T follicular helper cell (primary cell): ENCODE measurements around the gene PLXNA4.

Experiments used
- DNase-seq: peaks from one replicate; pipeline ENCODE4 v3.0.0-alpha.2; 2020; ENCODE audit warnings: low read depth

PLXNA4 gene

DNA sequence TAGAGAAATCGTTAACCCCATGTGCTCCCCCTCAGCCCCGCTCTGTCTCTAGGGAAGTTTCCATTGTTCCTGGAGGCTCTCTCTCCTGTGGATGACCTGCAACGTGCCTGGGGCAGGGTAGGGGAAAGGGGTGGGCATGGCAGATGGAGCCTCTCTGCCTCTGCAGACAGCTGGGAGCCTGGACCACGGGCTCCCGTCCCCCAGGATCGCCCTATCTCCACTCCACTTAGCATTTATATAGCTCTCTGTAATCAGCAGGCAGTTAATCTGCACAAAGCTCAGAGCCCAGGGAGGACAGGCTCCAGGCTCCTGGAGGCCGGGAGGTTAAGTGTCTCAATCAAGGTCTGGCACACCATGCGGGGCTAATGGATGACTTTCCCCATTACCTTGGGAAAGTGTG lies 369.7 kb downstream of the PLXNA4 start:
- no peak for DNase-seq

- no peak for DNase-seq
Measured at GRCh38 chr7:132205509-132205908, 370.8 kb downstream of the PLXNA4 start.

DNA sequence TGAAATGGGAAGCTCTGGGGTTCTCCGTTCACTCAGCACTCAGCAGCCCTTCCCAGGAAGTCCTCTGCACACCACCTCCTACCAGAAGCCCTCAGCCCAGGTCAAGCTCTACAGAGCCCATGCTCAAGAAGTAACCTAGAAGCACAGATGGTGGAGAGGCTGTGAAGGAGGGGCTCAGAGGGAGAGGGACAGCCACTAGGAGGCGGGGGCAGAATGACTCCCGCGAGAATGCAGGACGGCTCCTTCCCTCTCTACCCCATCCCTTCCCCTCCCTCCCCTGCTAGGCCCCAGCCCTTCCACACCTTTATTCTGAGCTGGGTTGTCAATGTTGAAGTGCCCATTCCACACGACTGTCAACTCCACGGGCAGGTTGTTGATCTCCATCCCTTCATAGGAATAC lies 373.2 kb downstream of the PLXNA4 start:
- no peak for DNase-seq

DNA sequence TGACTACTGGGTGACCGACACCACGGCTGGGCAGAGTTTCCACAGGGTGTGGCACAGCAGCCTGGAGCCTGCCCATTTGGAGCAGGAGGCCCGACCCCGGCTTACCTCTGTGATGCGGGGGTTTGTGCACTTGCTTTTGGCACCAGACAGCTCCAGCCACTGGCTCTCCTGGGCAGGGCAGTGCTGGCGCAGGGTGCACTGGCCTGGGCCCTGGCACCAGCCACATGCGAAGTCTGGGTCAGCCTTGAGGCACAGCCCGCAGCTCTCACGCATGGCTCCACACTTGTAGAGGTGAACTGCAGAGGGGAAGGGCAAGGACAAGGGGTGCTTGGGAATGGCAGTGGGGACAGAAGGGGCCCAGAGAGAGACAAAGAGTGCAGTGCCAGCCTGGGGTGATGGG lies 373.7 kb downstream of the PLXNA4 start:
- no peak for DNase-seq

DNA sequence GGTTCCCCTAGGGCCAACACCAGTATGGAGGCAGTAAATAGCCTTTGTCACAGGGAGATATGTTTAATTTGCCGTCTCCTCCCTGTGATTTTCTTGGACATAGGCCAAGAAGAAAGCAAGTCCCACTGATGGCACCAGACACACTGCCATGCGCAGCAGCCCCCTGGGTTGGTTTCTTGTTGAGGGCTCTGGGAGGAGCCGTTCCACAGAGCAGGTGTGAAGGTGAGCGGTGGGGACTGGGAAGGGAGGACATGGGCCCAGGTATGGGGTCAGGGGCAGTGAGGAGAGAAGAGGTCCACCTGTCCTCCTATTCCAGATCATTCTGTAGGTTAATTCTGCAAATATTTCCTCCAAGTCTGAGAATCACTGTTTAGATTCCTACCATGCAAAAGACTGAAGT lies 376.1 kb downstream of the PLXNA4 start:
- DNase-seq = no peak

DNA sequence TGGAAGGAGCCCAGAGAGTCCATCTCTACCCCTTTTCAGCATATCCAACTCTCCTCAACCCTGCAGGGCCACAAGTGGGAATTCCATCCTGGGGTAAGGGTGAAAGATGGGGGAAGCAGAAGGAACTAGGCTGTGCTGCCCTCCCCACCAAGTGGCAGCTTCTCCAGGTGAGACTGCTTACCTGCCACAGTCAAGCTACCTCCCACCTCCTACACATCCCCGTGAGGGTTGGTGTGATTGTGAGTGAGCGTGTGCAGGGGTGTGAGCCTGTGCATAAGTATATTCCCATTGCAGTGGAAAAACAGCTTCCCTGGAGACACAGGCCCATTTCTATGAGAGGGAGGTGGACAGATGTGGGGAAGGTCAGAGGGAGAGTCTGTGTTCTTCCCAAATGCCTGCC lies 376.6 kb downstream of the PLXNA4 start:
- DNase-seq = no peak

- DNase-seq = no peak
Measured at GRCh38 chr7:132197772-132198171, 378.5 kb downstream of the PLXNA4 start.

DNA sequence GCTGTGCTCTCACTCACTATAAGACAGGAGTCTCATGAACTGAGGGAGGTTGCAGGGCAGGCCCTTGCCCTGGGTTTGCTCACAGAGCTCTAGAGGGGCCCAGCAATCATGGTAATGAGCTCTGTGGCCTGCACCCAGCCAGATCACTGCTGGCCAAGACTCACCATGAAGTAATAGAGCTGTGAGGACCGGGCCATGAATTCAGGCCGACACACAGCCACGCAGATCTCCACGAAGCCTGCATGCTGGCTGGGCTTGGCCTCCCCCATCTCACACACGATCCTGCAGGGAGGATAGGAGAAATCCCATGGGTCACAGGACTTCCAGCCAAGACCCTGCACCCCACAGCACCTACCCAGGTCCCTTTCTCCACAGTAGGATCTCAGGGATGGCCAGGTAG lies 382.4 kb downstream of the PLXNA4 start:
- no peak for DNase-seq

DNA sequence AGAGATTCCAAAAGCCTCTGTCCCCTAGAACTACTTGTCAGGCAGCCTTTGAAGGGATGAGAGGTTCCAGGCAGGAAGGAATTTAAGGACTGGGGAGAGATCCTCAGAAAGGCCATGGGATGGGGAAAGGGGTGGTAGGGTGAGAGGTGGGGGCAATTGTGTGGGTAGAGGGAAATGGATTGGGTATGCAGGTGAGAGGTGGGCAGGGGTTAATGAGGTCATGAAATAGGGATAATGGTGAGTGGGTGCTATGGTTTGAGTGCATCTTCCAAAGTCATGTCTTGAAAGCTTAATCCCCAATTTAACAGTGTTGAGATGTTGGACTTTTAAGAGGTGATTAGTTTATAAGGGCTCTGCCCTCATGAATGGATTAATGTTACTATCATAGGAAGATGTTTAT lies 383.5 kb downstream of the PLXNA4 start:
- no peak for DNase-seq

- no peak for DNase-seq
Measured at GRCh38 chr7:132191418-132191817, 384.9 kb downstream of the PLXNA4 start.

GRCh38 chr7:132190683-132191082 lies 385.6 kb downstream of the PLXNA4 start:
- DNase-seq = no peak

GRCh38 chr7:132189881-132190280 lies 386.4 kb downstream of the PLXNA4 start:
- no peak for DNase-seq

- DNase-seq = no peak
Measured at GRCh38 chr7:132187869-132188789, 388.1 kb downstream of the PLXNA4 start.

DNA sequence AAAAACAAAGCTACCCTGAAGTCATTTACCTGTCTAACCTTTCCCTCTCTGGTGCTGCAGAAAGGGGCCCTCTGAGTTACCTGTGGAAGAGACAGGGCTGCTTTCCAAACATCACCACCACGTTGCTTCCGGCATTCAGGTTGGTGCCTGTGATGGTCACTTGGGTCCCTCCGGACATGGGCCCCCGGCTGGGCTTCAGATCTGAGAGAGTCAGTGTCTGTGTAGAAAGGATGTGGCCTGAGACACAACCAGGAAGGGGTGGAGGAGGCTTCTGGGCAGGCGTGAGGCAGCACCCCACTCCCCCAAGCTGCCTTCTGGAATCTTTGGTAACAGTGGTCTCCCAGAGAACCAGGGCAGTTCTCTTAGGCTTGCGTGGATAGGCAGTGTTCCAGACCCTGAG lies 388.9 kb downstream of the PLXNA4 start:
- no peak for DNase-seq

DNA sequence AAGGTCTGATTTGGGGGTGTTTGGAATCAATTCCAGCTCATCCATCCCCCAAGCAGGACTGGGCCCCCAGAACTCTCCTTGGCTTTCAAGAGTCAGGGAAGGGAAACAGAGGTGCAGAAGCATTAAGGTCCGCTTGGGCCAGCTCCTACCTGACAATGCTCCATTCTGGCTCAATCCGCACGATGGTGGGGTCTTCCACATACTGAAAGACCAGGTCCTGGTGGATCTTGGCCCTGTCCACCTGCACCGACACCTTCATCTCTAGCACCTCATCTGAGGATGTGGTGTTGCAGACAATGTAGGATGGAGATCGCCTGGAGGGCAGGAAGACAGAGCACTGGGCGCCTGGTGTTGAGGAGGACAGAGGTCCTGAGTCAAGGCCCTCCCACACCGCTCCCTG lies 391.1 kb downstream of the PLXNA4 start:
- DNase-seq = no peak

DNA sequence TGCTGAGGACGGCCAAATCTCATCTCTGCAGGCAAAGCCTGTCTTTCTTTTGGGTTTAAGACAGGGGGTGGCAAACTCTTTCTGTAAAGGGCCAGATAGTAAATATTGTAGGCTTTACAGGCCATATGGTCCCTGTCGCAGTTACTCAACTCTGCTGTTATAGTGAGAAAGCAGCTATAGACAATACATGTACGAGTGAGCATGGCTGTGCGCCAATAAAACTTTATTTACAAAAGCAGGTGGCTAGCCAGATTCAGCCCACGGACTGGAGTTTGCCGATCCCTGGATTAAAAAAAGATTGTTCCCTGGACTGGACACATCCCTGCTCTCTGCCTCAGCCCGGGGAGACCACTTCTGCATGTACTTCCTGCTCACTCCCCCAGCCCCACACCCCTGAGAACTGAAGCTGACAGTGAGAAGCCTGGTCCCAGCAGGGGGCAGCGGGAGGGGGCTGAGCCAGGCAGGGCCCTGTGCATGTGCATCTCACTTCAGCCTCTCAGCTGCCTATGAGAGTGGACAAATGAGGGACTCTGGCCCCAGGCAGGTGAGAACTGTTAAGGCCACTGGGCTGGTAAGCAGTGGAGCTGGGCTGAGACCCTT lies 392.4 kb downstream of the PLXNA4 start:
- DNase-seq = no peak

DNA sequence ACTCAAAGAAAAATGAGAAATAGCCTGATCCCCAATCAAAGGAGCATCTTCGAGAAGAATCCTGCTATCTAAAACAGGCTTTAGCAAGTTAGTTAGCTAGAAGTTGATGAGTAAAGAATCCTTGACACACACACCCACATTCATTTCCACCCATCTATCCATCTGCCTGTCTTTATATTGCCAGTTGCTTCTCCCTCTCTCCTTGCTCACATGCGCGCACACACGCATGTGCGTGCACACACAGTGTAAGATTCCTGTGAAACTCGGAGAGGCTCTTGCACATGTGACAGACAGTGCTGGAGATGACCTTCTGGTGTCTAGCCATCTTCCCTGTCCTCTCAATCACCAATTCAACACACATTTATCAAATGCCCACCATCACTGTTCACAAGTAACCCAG lies 393.3 kb downstream of the PLXNA4 start:
- DNase-seq = no peak

GRCh38 chr7:132181946-132182685 lies 394.2 kb downstream of the PLXNA4 start:
- no peak for DNase-seq

GRCh38 chr7:132181371-132181770 lies 394.9 kb downstream of the PLXNA4 start:
- no peak for DNase-seq

DNA sequence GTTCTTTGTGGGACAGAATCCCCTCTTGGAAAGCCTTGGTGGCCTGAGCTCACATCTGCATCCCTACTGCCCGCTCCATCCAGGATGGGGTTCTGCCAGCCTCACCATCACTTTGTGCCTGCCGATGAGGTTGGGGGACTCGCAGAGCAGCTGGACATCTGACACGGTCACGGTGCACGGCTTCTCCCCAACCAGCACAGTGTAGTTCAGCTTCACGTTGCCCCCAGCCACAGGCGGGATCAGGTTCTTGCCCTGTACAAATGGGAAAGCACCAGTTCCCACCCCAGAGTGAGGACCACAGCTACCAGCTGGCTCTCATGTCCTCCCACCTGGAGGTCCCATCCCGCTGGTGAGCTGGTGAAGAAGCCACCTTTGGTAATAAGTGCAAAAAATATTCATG lies 395.8 kb downstream of the PLXNA4 start:
- no peak for DNase-seq

GRCh38 chr7:132179681-132180080 lies 396.6 kb downstream of the PLXNA4 start:
- DNase-seq = no peak

- DNase-seq = no peak
Measured at GRCh38 chr7:132179080-132179430, 397.2 kb downstream of the PLXNA4 start.
